Mucosa of stomach (tissue), 1 donor: ENCODE measurements around the gene NDUFB7.
A peak's percentile ranks its signal among the peaks of the same experiment; 100 is the strongest.
"Not testable (repeated sequence)": the region's sequence is repeated elsewhere in the genome, so short reads cannot be mapped to it uniquely, and the experiment has no call there.

Experiments used
- H3K27me3 ChIP-seq: one replicate; pipeline ENCODE4 v1.7.0; 2013; ENCODE audit warnings: mild to moderate bottlenecking, low read length; ENCODE audit not compliant: control insufficient read depth, insufficient read depth
- H3K36me3 ChIP-seq: one replicate; pipeline ENCODE4 v1.7.0; 2013; ENCODE audit warnings: low read length; ENCODE audit not compliant: control insufficient read depth, insufficient read depth
- H3K4me1 ChIP-seq: one replicate; pipeline ENCODE4 v1.7.0; 2013; ENCODE audit warnings: mild to moderate bottlenecking, low read length; ENCODE audit not compliant: control insufficient read depth, insufficient read depth
- H3K4me3 ChIP-seq: one replicate; pipeline ENCODE4 v1.7.0; 2013; ENCODE audit warnings: low read length
- H3K9ac ChIP-seq: one replicate; pipeline ENCODE4 v1.7.0; 2013; ENCODE audit warnings: mild to moderate bottlenecking, low read length, moderate library complexity
- H3K9me3 ChIP-seq: one replicate; pipeline ENCODE4 v1.7.0; 2013; ENCODE audit warnings: mild to moderate bottlenecking, low read length, moderate library complexity; ENCODE audit not compliant: control insufficient read depth
- donor health status: Pancreatic carcinoma.

Gene NDUFB7

GRCh38 chr19:14595558-14595957, 23.7 kb upstream of the NDUFB7 start:
- Histone ChIP-seq H3K9ac (no peak overlapping the region), H3K36me3 (no peaks in the 10 kb centered on the region), H3K27me3 (no peaks in the 10 kb centered on the region), H3K9me3 (no peaks in the 10 kb centered on the region), H3K4me3 (no peak overlapping the region), H3K4me1 (no peaks in the 10 kb centered on the region)

GRCh38 chr19:14589433-14589832, 17.6 kb upstream of the NDUFB7 start:
- H3K36me3 ChIP-seq, H3K27me3 ChIP-seq, H3K9me3 ChIP-seq, H3K4me1 ChIP-seq, H3K9ac ChIP-seq, H3K4me3 ChIP-seq: not testable (repeated sequence)

GRCh38 chr19:14585187-14585586, 13.3 kb upstream of the NDUFB7 start:
- H3K9me3 ChIP-seq, H3K36me3 ChIP-seq, H3K4me3 ChIP-seq, H3K4me1 ChIP-seq, H3K27me3 ChIP-seq, H3K9ac ChIP-seq: not testable (repeated sequence)

GRCh38 chr19:14584372-14584771, 12.5 kb upstream of the NDUFB7 start:
- H3K4me1 ChIP-seq, H3K9ac ChIP-seq, H3K27me3 ChIP-seq, H3K4me3 ChIP-seq, H3K9me3 ChIP-seq, H3K36me3 ChIP-seq: not testable (repeated sequence)

DNA sequence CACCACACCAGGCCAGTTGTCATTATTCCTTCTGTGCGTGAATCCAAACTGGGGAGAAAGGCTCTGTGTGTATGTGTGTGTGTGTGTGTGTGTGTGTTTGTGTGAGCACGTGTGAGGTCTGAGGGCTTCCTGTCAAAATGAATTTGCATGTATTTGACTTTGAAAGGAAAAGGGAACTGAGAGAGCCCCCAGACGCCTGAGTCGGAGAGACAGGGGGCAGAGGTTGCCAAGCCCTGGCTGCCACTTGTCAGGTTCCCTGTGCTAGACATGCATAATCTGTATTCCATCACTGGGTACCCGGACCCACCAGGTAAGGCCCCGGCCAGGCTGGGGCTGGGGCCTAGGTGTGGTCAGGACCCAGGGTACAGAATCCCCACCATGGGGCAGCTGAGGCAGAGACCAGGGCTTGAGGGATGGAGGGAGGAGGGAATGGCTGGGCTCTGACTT, 11.1 kb upstream of the NDUFB7 start, which contains the start of gene CLEC17A:
CLEC17A (plus strand) TSS at position 191 of the 447 bp plus-strand sequence; CDS start at position 268, 77 bp downstream.
- Histone ChIP-seq H3K4me3 (no peak within 1 kb of the TSS), H3K9ac (no peak within 1 kb of the TSS), H3K9me3 (no peaks in the 10 kb centered on the region)

GRCh38 chr19:14580623-14581237, 8.9 kb upstream of the NDUFB7 start:
- Histone ChIP-seq H3K27me3 (no peaks in the 10 kb centered on the region), H3K9ac (no peak overlapping the region), H3K36me3 (no peaks in the 10 kb centered on the region), H3K9me3 (no peaks in the 10 kb centered on the region), H3K4me3 (no peak overlapping the region), H3K4me1 (no peaks in the 10 kb centered on the region)

More for the DNA sequence above, 11.1 kb upstream of the NDUFB7 start, which contains the start of gene CLEC17A:
- Histone ChIP-seq H3K4me1 (no peaks in the 10 kb centered on the region), H3K36me3 (no peaks in the 10 kb centered on the region), H3K27me3 (no peaks in the 10 kb centered on the region)

DNA sequence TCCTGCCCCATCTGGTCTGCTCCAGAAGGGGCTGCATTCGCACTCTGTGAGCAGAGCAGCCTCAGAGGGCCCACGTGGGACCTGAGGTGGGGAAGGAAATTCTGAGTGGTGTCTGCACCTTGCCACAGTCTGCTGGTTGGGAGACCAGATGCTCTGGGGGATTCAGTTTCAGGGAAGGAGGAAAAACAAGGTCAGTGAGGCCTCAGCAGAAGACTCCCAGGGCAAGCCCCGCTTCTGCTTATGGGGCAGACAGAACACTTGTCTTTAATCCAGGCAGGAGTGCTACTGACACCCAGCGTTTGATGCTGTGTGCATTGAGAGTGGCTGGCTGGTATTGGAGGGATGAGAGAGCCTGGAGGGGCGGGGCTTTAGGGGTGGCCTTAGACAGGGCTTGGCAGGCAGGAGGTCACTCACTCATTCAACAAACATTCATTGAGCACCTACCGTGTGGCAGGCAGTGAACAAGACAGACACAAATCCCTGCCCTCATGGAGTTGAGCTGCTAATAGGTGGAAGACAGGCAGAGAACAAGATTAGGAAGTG, 6.1 kb upstream of the NDUFB7 start:
- no peak overlapping the region for H3K9ac ChIP-seq
- H3K9me3 ChIP-seq, result no peaks in the 10 kb centered on the region
- no peaks in the 10 kb centered on the region for H3K27me3 ChIP-seq
- H3K4me3 ChIP-seq, result no peak overlapping the region
- no peaks in the 10 kb centered on the region for H3K36me3 ChIP-seq
- H3K4me1 ChIP-seq, result no peaks in the 10 kb centered on the region

DNA sequence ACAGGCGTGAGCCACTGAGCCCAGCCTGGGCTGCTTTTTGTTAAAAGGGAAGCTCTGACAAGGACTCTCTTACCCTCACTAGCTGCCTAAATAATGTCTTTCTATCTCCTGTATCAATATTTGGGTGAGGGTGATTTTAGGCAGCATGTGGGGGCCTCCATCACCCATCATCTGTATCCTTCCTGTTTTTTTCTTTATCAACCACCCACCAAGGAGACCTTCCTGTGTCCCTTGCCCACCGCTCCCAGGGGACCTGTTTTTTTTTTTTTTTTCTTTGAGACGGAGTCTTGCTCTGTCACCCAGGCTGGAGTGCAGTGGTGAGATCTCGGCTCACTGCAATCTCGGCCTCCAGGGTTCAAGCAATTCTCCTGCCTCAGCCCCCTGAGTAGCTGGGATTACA, 5.4 kb upstream of the NDUFB7 start:
- no peaks in the 10 kb centered on the region for H3K27me3 ChIP-seq
- peaks cover under 1% of the 10 kb centered on the region for H3K4me1 ChIP-seq
- H3K36me3 ChIP-seq, result no peaks in the 10 kb centered on the region
- no peak overlapping the region for H3K9ac ChIP-seq
- H3K4me3 ChIP-seq, result no peak overlapping the region
- H3K9me3 ChIP-seq, result no peaks in the 10 kb centered on the region

GRCh38 chr19:14576363-14576762, 4.5 kb upstream of the NDUFB7 start:
- H3K27me3 ChIP-seq, result no peaks in the 10 kb centered on the region

GRCh38 chr19:14575428-14575980, 3.6 kb upstream of the NDUFB7 start:
- no peak overlapping the region for H3K4me3 ChIP-seq
- H3K27me3 ChIP-seq, result no peaks in the 10 kb centered on the region
- no peaks in the 10 kb centered on the region for H3K9me3 ChIP-seq
- H3K4me1 ChIP-seq, result peaks cover 11% of the 10 kb centered on the region
- no peak overlapping the region for H3K9ac ChIP-seq
- no peaks in the 10 kb centered on the region for H3K36me3 ChIP-seq

More at GRCh38 chr19:14576363-14576762, 4.5 kb upstream of the NDUFB7 start:
- Histone ChIP-seq H3K9ac (no peak overlapping the region), H3K36me3 (no peaks in the 10 kb centered on the region), H3K9me3 (no peaks in the 10 kb centered on the region), H3K4me1 (peaks cover 4% of the 10 kb centered on the region), H3K4me3 (no peak overlapping the region)

GRCh38 chr19:14570864-14571527, 870 bp downstream of the NDUFB7 start:
- H3K36me3 ChIP-seq, result no peaks in the 10 kb centered on the region
- H3K9ac ChIP-seq, result peak overlapping the region; percentile 92
- peaks cover 20% of the 10 kb centered on the region for H3K4me1 ChIP-seq
- no peaks in the 10 kb centered on the region for H3K27me3 ChIP-seq
- no peaks in the 10 kb centered on the region for H3K9me3 ChIP-seq
- H3K4me3 ChIP-seq, result peak overlapping the region; percentile 99

- H3K27me3 ChIP-seq, result no peaks in the 10 kb centered on the region
- H3K4me1 ChIP-seq, result peaks cover 20% of the 10 kb centered on the region
Observed at GRCh38 chr19:14567079-14567478, 4.8 kb downstream of the NDUFB7 start.

More at GRCh38 chr19:14567079-14567478, 4.8 kb downstream of the NDUFB7 start:
- Histone ChIP-seq H3K9me3 (no peaks in the 10 kb centered on the region), H3K4me3 (no peak overlapping the region), H3K36me3 (no peaks in the 10 kb centered on the region), H3K9ac (no peak overlapping the region)
